ENCODE data around the gene ARMC7.

ARMC7 gene

GRCh38 chr17:75105126-75106080 lies 4.4 kb upstream of the ARMC7 start:
- H3K4me3 Mint-ChIP-seq = no peak overlapping the region
- H3K27ac Mint-ChIP-seq = no peak overlapping the region
- DNase-seq (peak; percentile 53), ATAC-seq (no peak)
- H3K27me3 Mint-ChIP-seq = no peaks in the 10 kb centered on the region
- peaks cover 13% of the 10 kb centered on the region for H3K4me1 Mint-ChIP-seq
- H3K36me3 Mint-ChIP-seq (ENCODE audit: low read depth) = no peaks in the 10 kb centered on the region
- no peaks in the 10 kb centered on the region for H3K9me3 Mint-ChIP-seq

- DNase-seq (no peak), ATAC-seq (no peak)
- Mint-ChIP-seq H3K27me3 (no peaks in the 10 kb centered on the region), H3K9me3 (no peaks in the 10 kb centered on the region), H3K36me3 (ENCODE audit: low read depth) (peaks cover 4% of the 10 kb centered on the region), H3K27ac (no peak overlapping the region), H3K4me1 (peaks cover 25% of the 10 kb centered on the region), H3K4me3 (peak overlapping the region; percentile 86)
These were observed 1.6 kb upstream of the ARMC7 start for GRCh38 chr17:75108193-75108592.

DNA sequence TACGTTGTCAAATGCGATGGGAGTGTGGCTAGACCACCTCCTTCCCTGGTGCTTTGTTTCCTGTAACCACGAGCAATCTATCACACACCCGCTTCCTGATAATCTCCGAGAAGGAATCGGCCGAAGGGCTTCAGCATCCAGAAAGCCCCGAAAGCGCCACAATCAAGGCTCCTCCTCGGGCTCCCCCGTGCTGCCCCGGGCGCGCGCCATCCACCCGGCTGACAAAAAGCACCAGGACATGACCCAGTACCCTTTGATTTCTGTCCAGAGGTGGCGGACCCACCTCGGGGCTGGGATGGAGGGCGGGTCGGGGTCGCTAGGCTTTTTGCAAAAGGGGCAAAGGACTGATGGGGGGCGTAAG lies 743 bp upstream of the ARMC7 start:
- Mint-ChIP-seq H3K36me3 (ENCODE audit: low read depth) (peaks cover 4% of the 10 kb centered on the region), H3K9me3 (no peaks in the 10 kb centered on the region), H3K4me1 (peaks cover 27% of the 10 kb centered on the region), H3K4me3 (peak overlapping the region; percentile 86), H3K27ac (no peak overlapping the region), H3K27me3 (no peaks in the 10 kb centered on the region)
- no peak for ATAC-seq
- peak; percentile 30 for DNase-seq

DNA sequence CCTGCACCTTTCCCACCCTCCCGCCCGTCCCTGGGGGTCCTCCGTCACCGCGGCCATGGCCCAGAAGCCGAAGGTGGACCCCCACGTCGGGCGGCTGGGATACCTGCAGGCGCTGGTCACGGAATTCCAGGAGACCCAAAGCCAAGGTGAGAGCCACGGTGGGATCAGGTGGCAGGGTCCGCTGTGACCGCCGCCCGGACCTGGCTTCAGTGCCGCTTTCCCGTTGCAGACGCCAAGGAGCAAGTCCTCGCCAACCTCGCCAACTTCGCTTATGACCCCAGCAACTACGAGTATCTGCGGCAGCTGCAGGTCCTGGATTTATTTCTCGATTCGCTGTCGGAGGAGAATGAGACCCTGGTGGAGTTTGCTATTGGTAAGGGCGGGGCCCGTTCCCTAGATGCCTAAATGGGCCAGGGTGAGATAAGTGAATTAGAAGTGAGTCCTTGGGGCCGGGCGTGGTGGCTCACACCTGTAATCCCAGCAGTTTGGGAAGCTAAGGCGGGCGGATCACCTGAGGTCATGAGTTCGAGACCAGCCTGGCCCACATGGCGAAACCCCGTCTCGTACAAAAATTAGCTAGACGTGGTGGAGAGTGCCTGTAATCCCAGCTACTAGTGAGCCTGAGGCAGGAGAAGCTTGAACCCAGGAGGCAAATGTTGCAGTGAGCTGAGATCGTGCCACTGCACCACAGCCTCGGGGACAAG lies 617 bp downstream of the ARMC7 start:
- Mint-ChIP-seq H3K9me3 (no peaks in the 10 kb centered on the region), H3K27ac (peak overlapping the region; percentile 64), H3K36me3 (ENCODE audit: low read depth) (peaks cover 8% of the 10 kb centered on the region), H3K27me3 (no peaks in the 10 kb centered on the region), H3K4me1 (peaks cover 37% of the 10 kb centered on the region), H3K4me3 (peak overlapping the region; percentile 86)
- ATAC-seq (no peak), DNase-seq (no peak)

- no peaks in the 10 kb centered on the region for H3K9me3 Mint-ChIP-seq
- peaks cover 8% of the 10 kb centered on the region for H3K36me3 Mint-ChIP-seq (ENCODE audit: low read depth)
- H3K27me3 Mint-ChIP-seq = no peaks in the 10 kb centered on the region
- H3K4me3 Mint-ChIP-seq = peak overlapping the region; percentile 54
- H3K4me1 Mint-ChIP-seq = peaks cover 37% of the 10 kb centered on the region
- DNase-seq (no peak), ATAC-seq (no peak)
- H3K27ac Mint-ChIP-seq = no peak overlapping the region
These were observed 2.1 kb downstream of the ARMC7 start for GRCh38 chr17:75111777-75112335.

- peaks cover 36% of the 10 kb centered on the region for H3K4me1 Mint-ChIP-seq
- no peaks in the 10 kb centered on the region for H3K27me3 Mint-ChIP-seq
- peak overlapping the region; percentile 77 for H3K27ac Mint-ChIP-seq
- H3K4me3 Mint-ChIP-seq = peak overlapping the region; percentile 77
- H3K36me3 Mint-ChIP-seq (ENCODE audit: low read depth) = peaks cover 8% of the 10 kb centered on the region
- ATAC-seq = peak; percentile 74
- no peaks in the 10 kb centered on the region for H3K9me3 Mint-ChIP-seq
- peak; percentile 91 for DNase-seq
These were observed 4.2 kb downstream of the ARMC7 start for GRCh38 chr17:75113798-75114551.

- Mint-ChIP-seq H3K4me1 (peaks cover 35% of the 10 kb centered on the region), H3K9me3 (no peaks in the 10 kb centered on the region), H3K4me3 (peak overlapping the region; percentile 77), H3K27ac (peak overlapping the region; percentile 77), H3K27me3 (no peaks in the 10 kb centered on the region), H3K36me3 (ENCODE audit: low read depth) (peaks cover 9% of the 10 kb centered on the region)
- DNase-seq (no peak), ATAC-seq (no peak)
These were observed 5.0 kb downstream of the ARMC7 start for GRCh38 chr17:75114552-75115314.

GRCh38 chr17:75115555-75115954 lies 5.8 kb downstream of the ARMC7 start:
- Mint-ChIP-seq H3K27ac (no peak overlapping the region), H3K4me1 (peaks cover 32% of the 10 kb centered on the region), H3K27me3 (no peaks in the 10 kb centered on the region), H3K36me3 (ENCODE audit: low read depth) (peaks cover 9% of the 10 kb centered on the region), H3K9me3 (no peaks in the 10 kb centered on the region), H3K4me3 (no peak overlapping the region)
- ATAC-seq = no peak
- DNase-seq = no peak

DNA sequence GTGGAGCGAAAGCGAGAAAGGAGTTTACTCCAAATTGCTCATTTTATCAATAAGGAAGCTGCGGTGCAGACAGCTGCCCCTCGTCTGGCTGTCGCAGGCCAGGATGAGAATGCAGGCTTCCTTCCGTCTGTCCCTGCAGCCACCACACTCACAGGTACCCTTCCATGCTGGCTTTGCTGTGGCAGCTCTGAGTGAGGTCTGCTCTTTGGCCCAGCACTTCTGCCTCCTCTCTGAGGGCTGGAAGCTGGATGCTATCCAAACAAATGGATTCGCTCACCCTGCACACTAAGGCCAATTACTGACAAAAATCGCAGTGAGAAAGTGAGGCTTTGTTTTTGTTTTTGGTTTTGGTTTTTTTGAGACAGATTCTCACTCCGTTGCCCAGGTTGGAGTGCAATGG lies 7.0 kb downstream of the ARMC7 start:
- no peaks in the 10 kb centered on the region for H3K9me3 Mint-ChIP-seq
- H3K36me3 Mint-ChIP-seq (ENCODE audit: low read depth) = peaks cover 9% of the 10 kb centered on the region
- ATAC-seq (no peak), DNase-seq (no peak)
- no peaks in the 10 kb centered on the region for H3K27me3 Mint-ChIP-seq
- H3K4me1 Mint-ChIP-seq = peaks cover 22% of the 10 kb centered on the region
- H3K4me3 Mint-ChIP-seq = no peak overlapping the region
- no peak overlapping the region for H3K27ac Mint-ChIP-seq

GRCh38 chr17:75118307-75118706 lies 8.5 kb downstream of the ARMC7 start:
- no peak overlapping the region for H3K4me3 Mint-ChIP-seq
- no peak for ATAC-seq
- H3K36me3 Mint-ChIP-seq (ENCODE audit: low read depth) = peaks cover 5% of the 10 kb centered on the region
- H3K4me1 Mint-ChIP-seq = peaks cover 17% of the 10 kb centered on the region
- H3K9me3 Mint-ChIP-seq = no peaks in the 10 kb centered on the region
- no peak for DNase-seq
- no peak overlapping the region for H3K27ac Mint-ChIP-seq
- no peaks in the 10 kb centered on the region for H3K27me3 Mint-ChIP-seq

DNA sequence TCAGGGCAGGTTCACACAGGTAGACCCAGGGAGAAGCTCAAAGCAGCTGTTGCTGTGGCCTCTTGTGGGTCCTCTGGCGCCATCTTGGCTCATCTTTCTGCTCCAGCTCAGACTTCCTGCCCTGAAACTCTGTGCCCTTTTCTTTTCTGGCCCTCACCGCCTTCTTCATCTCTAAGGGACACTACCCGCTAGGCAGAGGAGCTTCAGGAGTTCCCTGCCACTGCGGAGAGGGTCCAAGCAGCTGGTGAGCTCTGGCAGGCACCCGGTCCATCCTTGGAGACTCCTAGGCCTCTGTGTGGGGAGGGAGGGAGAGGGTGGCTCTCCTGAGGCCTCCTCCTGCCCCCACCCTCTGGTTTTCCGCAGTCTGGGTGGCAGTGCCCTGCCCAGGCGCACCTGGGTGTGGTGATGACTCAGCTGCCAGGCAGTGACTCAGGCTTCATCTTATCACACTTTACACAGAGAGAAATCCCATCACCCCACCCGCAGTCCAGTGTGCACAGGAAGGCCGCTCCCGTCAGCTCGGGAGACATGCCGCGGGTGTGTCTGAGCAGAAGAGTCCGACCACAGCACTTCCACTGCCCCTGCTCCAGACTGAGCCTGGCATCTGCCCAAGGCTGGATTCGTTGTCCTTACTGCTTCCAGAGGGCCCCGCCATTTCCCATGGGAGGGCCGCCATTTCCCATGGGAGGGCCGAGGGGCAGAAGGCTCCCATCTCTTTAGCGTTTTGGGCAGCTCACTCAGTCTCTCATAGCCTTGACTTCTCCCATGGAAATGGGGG lies 14.5 kb downstream of the ARMC7 start:
- H3K4me3 Mint-ChIP-seq = no peak overlapping the region
- H3K36me3 Mint-ChIP-seq (ENCODE audit: low read depth) = no peaks in the 10 kb centered on the region
- H3K4me1 Mint-ChIP-seq = peaks cover 27% of the 10 kb centered on the region
- ATAC-seq (peak; percentile 97), DNase-seq (peak; percentile 60)
- no peaks in the 10 kb centered on the region for H3K9me3 Mint-ChIP-seq
- no peaks in the 10 kb centered on the region for H3K27me3 Mint-ChIP-seq
- peak overlapping the region; percentile 67 for H3K27ac Mint-ChIP-seq

- Mint-ChIP-seq H3K36me3 (ENCODE audit: low read depth) (peaks cover 4% of the 10 kb centered on the region), H3K9me3 (no peaks in the 10 kb centered on the region), H3K4me1 (peaks cover 31% of the 10 kb centered on the region), H3K4me3 (no peak overlapping the region), H3K27me3 (no peaks in the 10 kb centered on the region), H3K27ac (peak overlapping the region; percentile 67)
- DNase-seq = no peak
- ATAC-seq = no peak
These were observed 15.0 kb downstream of the ARMC7 start for GRCh38 chr17:75124819-75125162.

GRCh38 chr17:75125984-75126383 lies 16.2 kb downstream of the ARMC7 start:
- Mint-ChIP-seq H3K9me3 (no peaks in the 10 kb centered on the region), H3K4me1 (peaks cover 36% of the 10 kb centered on the region), H3K27me3 (no peaks in the 10 kb centered on the region), H3K27ac (peak overlapping the region; percentile 46), H3K36me3 (ENCODE audit: low read depth) (peaks cover 10% of the 10 kb centered on the region), H3K4me3 (no peak overlapping the region)
- ATAC-seq (no peak), DNase-seq (no peak)
